Measurements from ENCODE around the gene STPG3. TPM values are rescaled to one million over a fixed set of nuclear protein-coding genes. Genes with fewer than 3 reads are reported as not detected.

STPG3 gene
- polyA plus RNA-seq, 2 of the 4 experiments (the other 2 are of a cell fraction) = not detected

DNA sequence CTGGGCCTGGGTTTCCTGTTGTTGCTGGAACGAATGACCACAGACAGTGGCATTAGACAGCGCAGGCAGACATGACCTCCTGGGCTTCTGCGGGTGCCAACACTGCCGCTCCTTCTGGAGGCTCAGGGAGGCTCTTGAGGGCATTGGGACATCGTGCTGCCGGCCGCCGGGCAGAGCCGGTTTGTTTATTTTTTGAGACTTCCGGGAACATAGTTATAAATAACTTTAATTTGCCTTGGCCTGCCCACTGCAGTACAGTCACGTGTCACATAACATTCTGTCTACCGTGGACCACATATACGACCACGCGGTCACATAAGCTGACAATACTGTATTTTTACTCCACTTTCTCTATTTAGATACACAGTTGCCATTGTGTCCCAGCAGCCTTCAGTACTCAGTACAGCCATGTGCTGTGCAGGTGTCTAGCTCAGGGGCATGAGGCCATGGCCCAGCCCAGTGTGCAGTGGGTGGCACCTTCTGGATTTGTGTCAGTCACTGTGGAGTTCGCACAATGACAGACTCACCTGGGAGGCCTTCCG is 18.2 kb downstream of the STPG3 start:
- Histone ChIP-seq H3K9me3 (no peaks in the 10 kb centered on the region), H3K4me3 (no peak overlapping the region), H3K27ac (peak overlapping the region; percentile 56 to 65; a peak in 5 of 6 replicates), H3K4me2 (peak overlapping the region; percentile 30; the same call in 2 of the 3 replicates), H3K4me1 (peaks cover 24% of the 10 kb centered on the region)
- ATAC-seq (peak in 1 of 2 experiments; percentile 42; a peak in 3 of 6 replicates), FAIRE-seq (no peak), DNase-seq (ENCODE audit: low read depth in 1 of 2, low spot score in 1 of 2) (peak in 1 of 2 experiments; percentile 58)
- ChIA-PET CTCF (interaction anchor here (0.8 to 17.1 kb wide), 6 partner anchors 11 to 33 kb away, joined by 3 to 236 read pairs (median 4); partner anchors contain the start of genes NRARP and TUBB4B), POLR2A (interaction anchor here (0.9 kb wide), 1 partner anchor 28 kb away, joined by 4 read pairs; the partner anchor contains the start of gene TUBB4B)
- WGBS (ENCODE audit: missing lambda C conversion rate) = 44% methylated on average over 17 of the region's 17 CpGs
- TF ChIP-seq USF2 (IDR thresholded peaks at IDR 0.05) (peak; percentile 42), HEYL (CRISPR knock-in tag; IDR thresholded peaks at IDR 0.05) (no peak), POLR2A (IDR thresholded peaks at IDR 0.05; ENCODE audit: low read length) (no peak), MAX (IDR thresholded peaks at IDR 0.05) (0 out of 2 replicates have a peak, but pooled peaks have one; percentile 15)

- Histone ChIP-seq H3K4me2 (no peak overlapping the region), H3K9me3 (no peaks in the 10 kb centered on the region), H3K4me3 (no peak overlapping the region), H3K4me1 (peaks cover 34% of the 10 kb centered on the region), H3K27ac (no peak overlapping the region)
- WGBS (ENCODE audit: missing lambda C conversion rate) = 91% methylated on average over 29 of the region's 32 CpGs
- ChIA-PET CTCF (interaction anchor here (1.9 to 4.2 kb wide), 2 partner anchors 9 to 35 kb away, joined by 8 to 43 read pairs; no protein-coding TSS in a partner anchor), POLR2A (no interaction called here)
- TF ChIP-seq, protein P1, sequence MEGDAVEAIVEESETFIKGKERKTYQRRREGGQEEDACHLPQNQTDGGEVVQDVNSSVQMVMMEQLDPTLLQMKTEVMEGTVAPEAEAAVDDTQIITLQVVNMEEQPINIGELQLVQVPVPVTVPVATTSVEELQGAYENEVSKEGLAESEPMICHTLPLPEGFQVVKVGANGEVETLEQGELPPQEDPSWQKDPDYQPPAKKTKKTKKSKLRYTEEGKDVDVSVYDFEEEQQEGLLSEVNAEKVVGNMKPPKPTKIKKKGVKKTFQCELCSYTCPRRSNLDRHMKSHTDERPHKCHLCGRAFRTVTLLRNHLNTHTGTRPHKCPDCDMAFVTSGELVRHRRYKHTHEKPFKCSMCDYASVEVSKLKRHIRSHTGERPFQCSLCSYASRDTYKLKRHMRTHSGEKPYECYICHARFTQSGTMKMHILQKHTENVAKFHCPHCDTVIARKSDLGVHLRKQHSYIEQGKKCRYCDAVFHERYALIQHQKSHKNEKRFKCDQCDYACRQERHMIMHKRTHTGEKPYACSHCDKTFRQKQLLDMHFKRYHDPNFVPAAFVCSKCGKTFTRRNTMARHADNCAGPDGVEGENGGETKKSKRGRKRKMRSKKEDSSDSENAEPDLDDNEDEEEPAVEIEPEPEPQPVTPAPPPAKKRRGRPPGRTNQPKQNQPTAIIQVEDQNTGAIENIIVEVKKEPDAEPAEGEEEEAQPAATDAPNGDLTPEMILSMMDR (IDR thresholded peaks at IDR 0.05) = no peak
- TF ChIP-seq ESRRA (IDR thresholded peaks at IDR 0.05; ENCODE audit: borderline replicate concordance, low read length) (no peak), ATOH8 (CRISPR knock-in tag; IDR thresholded peaks at IDR 0.05; ENCODE audit: low read depth) (no peak), JUN (IDR thresholded peaks at IDR 0.05) (no peak), KDM5A (IDR thresholded peaks at IDR 0.05) (no peak)
- ATAC-seq (no peak), FAIRE-seq (no peak), DNase-seq (ENCODE audit: low read depth in 1 of 2, low spot score in 1 of 2) (no peak)
Observed at GRCh38 chr9:137270929-137271695, 20.0 kb downstream of the STPG3 start.

- FAIRE-seq = no peak
- 67% methylated on average over 2 of the region's 3 CpGs for WGBS (ENCODE audit: missing lambda C conversion rate)
- ATAC-seq = no peak
- no peak for TF ChIP-seq CHD2 (IDR thresholded peaks at IDR 0.05; ENCODE audit: low read length, partially characterized antibody)
- no peak for TF ChIP-seq ATOH8 (CRISPR knock-in tag; IDR thresholded peaks at IDR 0.05; ENCODE audit: low read depth)
- TF ChIP-seq KDM1A (IDR thresholded peaks at IDR 0.05; ENCODE audit: low read depth) = no peak
- TF ChIP-seq JUNB (IDR thresholded peaks at IDR 0.05) = no peak
- no peak for TF ChIP-seq HDAC2 (IDR thresholded peaks at IDR 0.05)
- TF ChIP-seq ELK1 (IDR thresholded peaks at IDR 0.05; ENCODE audit: low read depth, low read length) = no peak
- TF ChIP-seq FOXS1 (CRISPR knock-in tag; IDR thresholded peaks at IDR 0.05) = no peak
- no peak for TF ChIP-seq RCOR1 (IDR thresholded peaks at IDR 0.05; ENCODE audit: low read depth, low read length)
- TF ChIP-seq EHF (CRISPR knock-in tag; IDR thresholded peaks at IDR 0.05) = no peak
- TF ChIP-seq, protein P2, sequence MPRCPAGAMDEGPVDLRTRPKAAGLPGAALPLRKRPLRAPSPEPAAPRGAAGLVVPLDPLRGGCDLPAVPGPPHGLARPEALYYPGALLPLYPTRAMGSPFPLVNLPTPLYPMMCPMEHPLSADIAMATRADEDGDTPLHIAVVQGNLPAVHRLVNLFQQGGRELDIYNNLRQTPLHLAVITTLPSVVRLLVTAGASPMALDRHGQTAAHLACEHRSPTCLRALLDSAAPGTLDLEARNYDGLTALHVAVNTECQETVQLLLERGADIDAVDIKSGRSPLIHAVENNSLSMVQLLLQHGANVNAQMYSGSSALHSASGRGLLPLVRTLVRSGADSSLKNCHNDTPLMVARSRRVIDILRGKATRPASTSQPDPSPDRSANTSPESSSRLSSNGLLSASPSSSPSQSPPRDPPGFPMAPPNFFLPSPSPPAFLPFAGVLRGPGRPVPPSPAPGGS (IDR thresholded peaks at IDR 0.05) = no peak
- TF ChIP-seq, protein P3, sequence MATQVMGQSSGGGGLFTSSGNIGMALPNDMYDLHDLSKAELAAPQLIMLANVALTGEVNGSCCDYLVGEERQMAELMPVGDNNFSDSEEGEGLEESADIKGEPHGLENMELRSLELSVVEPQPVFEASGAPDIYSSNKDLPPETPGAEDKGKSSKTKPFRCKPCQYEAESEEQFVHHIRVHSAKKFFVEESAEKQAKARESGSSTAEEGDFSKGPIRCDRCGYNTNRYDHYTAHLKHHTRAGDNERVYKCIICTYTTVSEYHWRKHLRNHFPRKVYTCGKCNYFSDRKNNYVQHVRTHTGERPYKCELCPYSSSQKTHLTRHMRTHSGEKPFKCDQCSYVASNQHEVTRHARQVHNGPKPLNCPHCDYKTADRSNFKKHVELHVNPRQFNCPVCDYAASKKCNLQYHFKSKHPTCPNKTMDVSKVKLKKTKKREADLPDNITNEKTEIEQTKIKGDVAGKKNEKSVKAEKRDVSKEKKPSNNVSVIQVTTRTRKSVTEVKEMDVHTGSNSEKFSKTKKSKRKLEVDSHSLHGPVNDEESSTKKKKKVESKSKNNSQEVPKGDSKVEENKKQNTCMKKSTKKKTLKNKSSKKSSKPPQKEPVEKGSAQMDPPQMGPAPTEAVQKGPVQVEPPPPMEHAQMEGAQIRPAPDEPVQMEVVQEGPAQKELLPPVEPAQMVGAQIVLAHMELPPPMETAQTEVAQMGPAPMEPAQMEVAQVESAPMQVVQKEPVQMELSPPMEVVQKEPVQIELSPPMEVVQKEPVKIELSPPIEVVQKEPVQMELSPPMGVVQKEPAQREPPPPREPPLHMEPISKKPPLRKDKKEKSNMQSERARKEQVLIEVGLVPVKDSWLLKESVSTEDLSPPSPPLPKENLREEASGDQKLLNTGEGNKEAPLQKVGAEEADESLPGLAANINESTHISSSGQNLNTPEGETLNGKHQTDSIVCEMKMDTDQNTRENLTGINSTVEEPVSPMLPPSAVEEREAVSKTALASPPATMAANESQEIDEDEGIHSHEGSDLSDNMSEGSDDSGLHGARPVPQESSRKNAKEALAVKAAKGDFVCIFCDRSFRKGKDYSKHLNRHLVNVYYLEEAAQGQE (IDR thresholded peaks at IDR 0.05) = no peak
- no peak for TF ChIP-seq RNF2 (IDR thresholded peaks at IDR 0.05; ENCODE audit: borderline replicate concordance, low read depth)
Observed at GRCh38 chr9:137271696-137272076, 20.6 kb downstream of the STPG3 start.

More at GRCh38 chr9:137271696-137272076, 20.6 kb downstream of the STPG3 start:
- H3K27ac ChIP-seq = no peak overlapping the region
- ChIA-PET CTCF (interaction anchor here (1.4 to 4.2 kb wide), 5 partner anchors 10 to 35 kb away, joined by 4 to 43 read pairs (median 7); partner anchors contain the start of gene NRARP), POLR2A (no interaction called here)
- DNase-seq (ENCODE audit: low read depth in 1 of 2, low spot score in 1 of 2) = no peak
- H3K4me3 ChIP-seq = no peak overlapping the region
- H3K4me1 ChIP-seq = peaks cover 40% of the 10 kb centered on the region
- H3K9me3 ChIP-seq = no peaks in the 10 kb centered on the region
- no peak overlapping the region for H3K4me2 ChIP-seq
